ENCODE results near the gene CCDC117.
A peak's percentile ranks its signal among the peaks of the same experiment; 100 is the strongest.

The CCDC117 gene

DNA sequence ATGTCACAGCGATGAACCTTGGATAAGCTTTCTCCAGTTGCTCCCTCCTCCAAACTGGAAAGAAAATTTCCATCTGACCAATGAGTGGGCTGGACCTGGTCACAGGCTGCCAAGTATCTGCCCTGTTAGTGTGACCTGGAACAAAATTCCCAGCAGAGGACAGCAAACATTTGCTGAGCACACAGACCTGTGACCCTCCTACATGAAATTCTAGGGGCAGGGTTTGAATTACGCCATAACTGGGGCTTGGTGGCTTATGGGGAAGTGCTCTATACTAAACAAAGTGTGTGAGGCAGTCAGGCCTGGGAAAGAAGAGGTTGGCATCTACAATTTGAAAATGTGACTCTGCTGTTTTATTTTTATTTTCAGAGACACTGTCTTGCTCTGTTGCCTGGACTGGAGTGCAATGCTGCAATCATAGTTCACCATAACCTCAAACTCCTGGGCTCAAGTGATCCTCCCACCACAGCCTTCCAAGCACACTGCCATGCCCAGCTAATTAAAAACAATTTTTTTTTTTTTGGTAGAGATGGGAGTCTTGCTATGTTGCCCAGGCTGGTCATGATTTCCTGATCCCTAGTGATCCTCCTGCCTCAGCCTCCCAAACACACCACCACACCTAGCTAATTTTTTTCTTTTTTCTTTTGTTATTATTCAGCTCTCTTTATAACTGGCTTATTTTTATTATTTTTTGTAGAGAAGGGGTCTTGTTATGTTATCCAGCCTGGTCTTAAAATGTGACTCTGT, 41.5 kb downstream of the CCDC117 start:
- TF ChIP-seq, protein P1, sequence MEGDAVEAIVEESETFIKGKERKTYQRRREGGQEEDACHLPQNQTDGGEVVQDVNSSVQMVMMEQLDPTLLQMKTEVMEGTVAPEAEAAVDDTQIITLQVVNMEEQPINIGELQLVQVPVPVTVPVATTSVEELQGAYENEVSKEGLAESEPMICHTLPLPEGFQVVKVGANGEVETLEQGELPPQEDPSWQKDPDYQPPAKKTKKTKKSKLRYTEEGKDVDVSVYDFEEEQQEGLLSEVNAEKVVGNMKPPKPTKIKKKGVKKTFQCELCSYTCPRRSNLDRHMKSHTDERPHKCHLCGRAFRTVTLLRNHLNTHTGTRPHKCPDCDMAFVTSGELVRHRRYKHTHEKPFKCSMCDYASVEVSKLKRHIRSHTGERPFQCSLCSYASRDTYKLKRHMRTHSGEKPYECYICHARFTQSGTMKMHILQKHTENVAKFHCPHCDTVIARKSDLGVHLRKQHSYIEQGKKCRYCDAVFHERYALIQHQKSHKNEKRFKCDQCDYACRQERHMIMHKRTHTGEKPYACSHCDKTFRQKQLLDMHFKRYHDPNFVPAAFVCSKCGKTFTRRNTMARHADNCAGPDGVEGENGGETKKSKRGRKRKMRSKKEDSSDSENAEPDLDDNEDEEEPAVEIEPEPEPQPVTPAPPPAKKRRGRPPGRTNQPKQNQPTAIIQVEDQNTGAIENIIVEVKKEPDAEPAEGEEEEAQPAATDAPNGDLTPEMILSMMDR (conservative IDR thresholded peaks at IDR 0.05): no peak
- peak overlapping the region; percentile 73 for H3K27ac ChIP-seq

DNA sequence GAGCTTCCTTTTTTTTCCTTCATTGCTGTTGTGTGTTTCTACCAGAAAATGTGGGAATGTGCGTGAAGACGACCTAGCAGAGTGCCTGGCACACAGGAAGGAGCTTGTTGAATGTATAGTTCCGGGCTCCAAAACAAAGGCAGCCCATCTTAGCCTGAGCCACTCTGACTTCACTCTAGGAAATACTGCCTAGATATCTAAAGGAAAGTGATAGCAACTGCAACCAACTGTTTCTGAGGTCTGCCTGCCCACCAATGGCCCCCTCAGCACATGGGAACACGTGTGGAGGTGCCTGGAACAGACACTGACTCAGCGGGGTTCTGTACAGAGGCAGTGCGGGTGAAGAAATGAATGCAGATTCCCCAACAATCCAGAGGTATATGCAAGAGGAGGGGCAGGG, 42.6 kb downstream of the CCDC117 start:
- TF ChIP-seq, protein P1 (conservative IDR thresholded peaks at IDR 0.05): no peak
- H3K27ac ChIP-seq: no peak overlapping the region; the same call in 1 of the 2 replicates

DNA sequence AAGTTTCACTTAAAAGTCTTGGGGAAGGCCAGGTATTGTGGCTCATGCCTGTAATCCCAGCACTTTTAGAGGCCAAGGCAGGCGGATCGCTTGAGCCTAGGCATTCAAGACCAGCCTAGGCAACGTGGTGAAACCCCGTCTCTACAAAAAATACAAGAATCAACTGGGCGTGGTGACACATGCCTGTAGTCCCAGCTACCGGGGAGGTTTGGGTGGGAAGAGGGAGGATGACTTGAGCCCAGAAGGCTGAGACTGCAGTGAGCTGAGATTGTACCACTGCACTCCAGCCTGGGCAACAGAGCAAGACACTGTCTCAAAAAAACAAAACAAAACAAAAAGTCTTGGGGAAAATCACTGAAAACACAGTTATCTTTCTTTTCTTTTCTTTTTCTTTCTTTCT, 43.2 kb downstream of the CCDC117 start:
- TF ChIP-seq, protein P1 (conservative IDR thresholded peaks at IDR 0.05): no peak
- H3K27ac ChIP-seq: peak overlapping the region; percentile 96

DNA sequence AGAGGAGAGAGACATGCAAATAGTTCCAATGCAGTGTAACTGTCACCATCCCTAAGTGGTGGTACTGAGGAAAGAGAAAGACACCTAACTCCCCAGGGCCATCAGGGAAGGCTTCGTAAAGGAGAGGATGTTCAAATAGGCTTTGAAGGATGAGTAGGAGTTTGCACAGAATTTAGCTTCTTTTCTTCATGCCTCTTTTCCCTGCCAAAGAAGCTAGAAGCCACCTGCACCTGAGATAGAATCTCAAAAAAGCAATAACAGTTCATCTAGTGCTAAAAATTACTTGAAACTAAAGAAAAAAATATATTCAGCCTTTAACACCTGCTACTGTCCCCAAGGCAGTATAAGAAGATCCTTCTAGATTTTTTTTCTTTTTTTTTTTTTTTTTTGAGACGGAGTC, 44.6 kb downstream of the CCDC117 start:
- H3K27ac ChIP-seq: peak overlapping the region; percentile 96
- TF ChIP-seq, protein P1 (conservative IDR thresholded peaks at IDR 0.05): no peak

DNA sequence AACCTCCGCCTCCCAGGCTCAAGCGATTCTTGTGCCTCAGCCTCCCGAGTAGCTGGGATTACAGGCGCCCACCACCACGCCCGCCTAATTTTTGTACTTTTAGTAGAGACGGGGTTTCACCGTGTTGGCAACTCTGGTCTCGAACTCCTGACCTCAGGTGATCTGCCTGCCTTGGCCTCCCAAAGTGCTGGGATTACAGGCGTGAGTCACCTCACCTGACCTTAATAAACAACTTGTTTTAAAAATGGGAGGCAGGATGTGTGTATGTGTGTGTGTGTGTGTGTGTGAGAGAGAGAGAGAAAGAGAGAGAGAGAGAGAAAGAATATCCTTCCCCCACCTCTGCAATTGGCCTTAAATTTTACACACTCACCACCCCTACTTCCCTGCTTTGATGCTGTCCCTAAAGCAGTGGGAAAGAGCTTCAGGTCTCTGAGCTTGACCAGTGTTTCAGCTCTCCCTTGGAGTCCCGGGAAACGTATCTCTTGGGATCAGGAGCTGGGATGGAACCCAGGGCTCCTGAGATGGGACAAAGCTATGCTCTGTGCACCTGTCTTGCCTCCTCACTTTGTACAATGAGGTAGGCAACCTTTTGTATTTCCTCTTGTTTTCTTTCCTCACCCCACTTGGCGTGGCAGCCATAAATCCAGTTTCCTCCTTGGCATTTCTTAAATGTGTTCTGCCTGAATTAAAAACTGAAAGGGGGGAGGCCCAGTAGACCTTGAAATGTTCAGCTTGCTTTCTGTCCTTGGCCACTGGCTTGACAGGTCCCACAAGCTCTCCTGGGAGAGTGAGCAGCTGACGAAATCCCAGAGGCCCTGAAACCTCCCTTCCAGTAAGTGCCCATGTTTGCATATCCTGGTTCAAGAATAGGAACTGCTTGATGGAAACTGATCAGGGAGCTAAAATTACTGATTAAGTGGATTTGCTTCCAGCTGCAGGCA, 45.7 kb downstream of the CCDC117 start:
- peak overlapping the region; percentile 96 for H3K27ac ChIP-seq
- TF ChIP-seq, protein P1 (conservative IDR thresholded peaks at IDR 0.05): no peak

DNA sequence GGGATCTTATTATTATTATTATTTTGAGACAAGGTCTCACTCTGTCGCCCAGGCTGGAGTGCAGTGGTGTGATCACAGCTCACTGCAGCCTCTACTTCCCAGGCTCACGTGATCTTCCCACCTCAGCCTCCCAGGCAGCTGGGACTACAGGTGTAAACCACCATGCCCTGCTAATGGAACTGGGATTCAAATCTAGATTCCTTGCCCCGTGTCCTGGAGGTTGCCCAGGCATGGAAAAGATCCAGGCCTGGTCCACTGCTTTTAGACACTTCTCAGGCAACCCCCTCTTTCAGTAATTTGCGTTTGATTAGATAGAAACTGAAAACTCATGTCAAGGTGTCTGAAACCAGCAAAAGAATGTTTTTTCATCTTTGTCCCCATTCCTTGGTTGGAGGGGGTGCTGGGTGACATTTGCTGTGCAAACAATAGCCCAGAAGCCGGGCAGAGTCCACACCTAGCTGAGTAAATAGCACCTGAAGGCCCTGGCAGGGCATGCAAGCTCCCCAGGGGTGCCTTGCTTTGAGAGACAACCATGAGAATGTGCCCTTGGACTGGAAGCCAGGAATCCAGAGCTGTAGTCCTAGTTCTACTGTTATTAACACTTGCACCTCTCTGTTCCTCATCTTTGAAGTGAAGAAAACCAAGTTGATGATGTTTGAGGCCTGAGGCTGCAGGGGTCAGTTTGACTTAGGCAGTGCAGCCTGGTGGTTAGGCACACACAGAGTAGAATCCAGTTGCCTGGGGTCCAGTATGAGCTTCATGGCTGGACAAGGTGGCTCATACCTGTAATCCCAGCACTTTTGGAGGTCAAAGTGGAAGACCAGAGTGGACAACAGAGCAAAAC, 47.0 kb downstream of the CCDC117 start:
- peak overlapping the region; percentile 96 for H3K27ac ChIP-seq
- TF ChIP-seq, protein P1 (conservative IDR thresholded peaks at IDR 0.05): no peak
